Stomach smooth muscle (tissue), 2 donors: ENCODE measurements around the gene LANCL3.

Source experiments
- H3K27ac ChIP-seq: one replicate; pipeline ENCODE4 v1.7.0; 2013; ENCODE audit warnings: mild to moderate bottlenecking, low read length, inconsistent platforms
- H3K27me3 ChIP-seq, 2 donors: one replicate each; pipeline ENCODE4 v1.7.0; 2013; ENCODE audit warnings: low read length in 2 of 2; ENCODE audit not compliant: insufficient read depth in 2 of 2, control insufficient read depth in 1 of 2
- H3K36me3 ChIP-seq, 2 donors: one replicate each; pipeline ENCODE4 v1.7.0; 2013; ENCODE audit warnings: low read length in 2 of 2; ENCODE audit not compliant: control insufficient read depth in 2 of 2, insufficient read depth in 2 of 2
- H3K4me1 ChIP-seq: one replicate; pipeline ENCODE4 v1.7.0; 2013; ENCODE audit warnings: low read length; ENCODE audit not compliant: control insufficient read depth, insufficient read depth
- H3K4me3 ChIP-seq, 2 donors: one replicate each; pipeline ENCODE4 v1.7.0; 2013; ENCODE audit warnings: low read length in 2 of 2
- H3K9ac ChIP-seq, 2 donors: one replicate each; pipeline ENCODE4 v1.7.0; 2013; ENCODE audit warnings: low read length in 2 of 2, mild to moderate bottlenecking in 1 of 2
- H3K9me3 ChIP-seq, 2 donors: one replicate each; pipeline ENCODE4 v1.7.0; 2013; ENCODE audit warnings: low read length in 2 of 2; ENCODE audit not compliant: control insufficient read depth in 2 of 2
- donor health status: healthy.
- donor health status: Pancreatic carcinoma.

Gene LANCL3

DNA sequence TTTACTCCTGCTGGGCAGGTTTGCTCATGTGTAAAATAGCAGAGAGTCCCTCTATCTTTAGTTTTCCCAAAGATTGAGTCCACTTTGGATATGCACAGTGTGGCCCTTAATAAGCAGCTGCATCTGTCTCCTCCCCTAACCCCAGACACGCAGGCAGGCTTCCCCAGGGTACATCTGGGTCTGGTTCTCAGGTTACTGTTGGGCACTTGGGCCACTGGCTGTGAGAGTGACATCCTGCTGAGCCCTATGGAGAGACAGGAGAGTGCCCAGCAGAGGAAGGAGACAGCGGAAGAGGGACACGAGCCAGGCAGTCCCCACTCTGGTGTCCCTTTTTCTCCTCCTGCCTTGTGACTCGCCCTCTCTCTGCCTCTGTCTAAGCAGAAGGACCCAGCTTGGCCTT, 130.1 kb downstream of the LANCL3 start:
- H3K9me3 ChIP-seq = no peaks in the 10 kb centered on the region
- no peak overlapping the region for H3K9ac ChIP-seq
- H3K4me1 ChIP-seq = no peaks in the 10 kb centered on the region
- H3K4me3 ChIP-seq = no peak overlapping the region
- no peaks in the 10 kb centered on the region for H3K36me3 ChIP-seq
- peaks cover 0 to 7% of the 10 kb centered on the region in 2 donors for H3K27me3 ChIP-seq
- no peak overlapping the region for H3K27ac ChIP-seq

DNA sequence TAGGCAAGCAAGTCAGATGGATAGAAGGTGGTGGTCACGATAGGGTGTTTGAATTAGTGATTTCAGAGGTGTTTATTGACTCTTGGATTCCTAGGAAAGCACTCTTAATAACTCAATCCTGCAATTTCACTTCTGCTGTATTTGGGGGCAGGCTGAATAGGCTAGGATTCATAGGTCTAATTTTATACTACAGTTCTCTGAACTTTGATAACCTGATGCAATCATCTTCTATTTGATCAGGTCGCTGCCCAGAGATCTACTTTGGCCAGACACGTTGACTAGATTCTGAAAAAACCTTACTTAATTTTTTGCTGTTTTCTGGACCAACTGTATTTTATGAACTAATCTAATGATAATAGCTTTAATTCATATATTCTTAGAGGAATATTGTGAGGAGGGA, 140.5 kb downstream of the LANCL3 start:
- Histone ChIP-seq H3K9ac (no peak overlapping the region), H3K27ac (no peak overlapping the region), H3K4me3 (no peak overlapping the region), H3K27me3 (peaks cover 0 to 2% of the 10 kb centered on the region in 2 donors), H3K36me3 (no peaks in the 10 kb centered on the region), H3K9me3 (no peaks in the 10 kb centered on the region), H3K4me1 (no peaks in the 10 kb centered on the region)

DNA sequence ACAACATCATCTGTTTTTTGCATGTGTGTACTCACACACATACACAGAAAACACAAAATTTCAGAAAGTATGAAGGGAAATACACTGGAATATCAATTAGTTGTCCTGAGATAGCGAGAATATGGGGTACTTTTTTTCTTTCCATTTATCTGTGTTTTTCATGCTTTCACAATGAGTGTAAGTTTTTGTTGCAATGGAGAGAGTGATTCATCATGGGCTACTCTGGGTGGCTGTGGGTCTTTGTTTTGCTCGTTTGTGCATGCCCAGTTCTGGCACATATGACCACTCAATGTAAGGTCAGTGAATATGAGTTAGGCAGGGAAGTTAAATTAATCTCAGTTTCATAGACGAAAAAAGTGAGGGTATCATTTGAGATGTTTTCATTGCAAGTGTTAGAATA, 141.0 kb downstream of the LANCL3 start:
- H3K9me3 ChIP-seq = no peaks in the 10 kb centered on the region
- H3K27ac ChIP-seq = no peak overlapping the region
- H3K4me3 ChIP-seq = no peak overlapping the region
- no peaks in the 10 kb centered on the region for H3K36me3 ChIP-seq
- no peaks in the 10 kb centered on the region for H3K4me1 ChIP-seq
- no peak overlapping the region for H3K9ac ChIP-seq
- peaks cover 0 to 2% of the 10 kb centered on the region in 2 donors for H3K27me3 ChIP-seq

DNA sequence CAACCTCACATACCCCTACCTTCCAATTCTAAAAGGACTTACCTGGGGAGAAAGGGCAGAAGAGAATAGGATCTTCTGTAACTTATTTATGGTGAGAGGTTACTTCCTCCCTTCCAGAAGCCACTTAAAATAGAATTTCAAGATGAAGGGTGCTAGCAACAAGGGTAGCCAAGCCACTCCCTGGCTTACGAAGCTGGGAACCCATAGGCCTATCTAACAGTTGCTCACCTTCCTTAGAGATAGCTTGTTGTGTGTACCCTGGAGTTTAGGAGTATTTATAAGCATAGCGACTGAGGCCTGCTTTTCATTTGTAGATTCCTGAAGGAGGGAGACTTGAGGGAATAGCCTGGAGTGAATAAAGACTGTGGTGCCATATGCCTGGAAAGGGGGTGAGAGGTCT, 143.0 kb downstream of the LANCL3 start:
- no peaks in the 10 kb centered on the region for H3K36me3 ChIP-seq
- no peak overlapping the region for H3K4me3 ChIP-seq
- H3K4me1 ChIP-seq = no peaks in the 10 kb centered on the region
- peaks cover 0 to 2% of the 10 kb centered on the region in 2 donors for H3K27me3 ChIP-seq
- H3K27ac ChIP-seq = no peak overlapping the region
- no peak overlapping the region for H3K9ac ChIP-seq
- no peaks in the 10 kb centered on the region for H3K9me3 ChIP-seq

DNA sequence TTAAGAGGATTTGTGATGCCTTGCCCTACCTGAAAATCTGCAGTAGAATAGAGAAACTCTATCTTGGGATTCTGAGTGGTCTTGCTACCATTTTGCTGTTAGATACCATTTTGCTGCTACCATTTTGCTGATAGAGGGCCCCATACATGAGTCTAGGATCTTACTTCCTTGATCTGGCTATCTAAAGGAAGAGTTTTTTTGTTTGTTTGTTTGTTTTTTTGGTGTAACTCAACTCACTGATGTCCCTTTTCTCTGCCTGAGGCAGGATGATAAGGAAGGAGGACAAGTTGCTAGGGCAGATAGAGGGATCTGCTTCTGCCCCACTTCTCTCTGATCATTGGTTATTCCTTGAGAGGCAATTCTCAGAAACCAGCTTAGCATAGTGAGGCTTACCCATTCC, 145.1 kb downstream of the LANCL3 start:
- H3K4me3 ChIP-seq = no peak overlapping the region
- H3K27me3 ChIP-seq = no peaks in the 10 kb centered on the region
- no peak overlapping the region for H3K27ac ChIP-seq
- H3K36me3 ChIP-seq = no peaks in the 10 kb centered on the region
- no peaks in the 10 kb centered on the region for H3K4me1 ChIP-seq
- H3K9ac ChIP-seq = no peak overlapping the region
- no peaks in the 10 kb centered on the region for H3K9me3 ChIP-seq

DNA sequence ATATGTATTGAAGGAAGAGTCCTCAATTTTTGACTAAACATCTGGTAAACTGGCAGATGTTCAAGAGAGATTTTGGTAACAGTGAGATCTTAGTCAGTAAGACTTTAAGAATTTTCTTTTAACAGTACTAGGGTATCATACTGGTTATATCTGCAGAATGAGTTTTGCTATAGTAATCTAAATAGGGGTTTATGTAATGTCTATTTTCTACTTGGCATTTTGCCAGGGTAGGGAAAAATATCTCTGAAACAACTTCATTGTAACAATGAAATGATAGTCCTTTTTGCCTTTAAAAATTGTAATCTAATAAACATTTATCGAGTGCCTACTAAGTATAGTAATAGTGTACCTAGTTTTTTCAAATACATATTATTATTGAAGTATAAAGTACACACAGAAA, 146.2 kb downstream of the LANCL3 start:
- H3K36me3 ChIP-seq = no peaks in the 10 kb centered on the region
- H3K4me3 ChIP-seq = no peak overlapping the region
- H3K27me3 ChIP-seq = no peaks in the 10 kb centered on the region
- H3K27ac ChIP-seq = no peak overlapping the region
- H3K9me3 ChIP-seq = no peaks in the 10 kb centered on the region
- no peak overlapping the region for H3K9ac ChIP-seq
- no peaks in the 10 kb centered on the region for H3K4me1 ChIP-seq

GRCh38 chrX:37722595-37722994, 151.1 kb downstream of the LANCL3 start:
- H3K27me3 ChIP-seq = peaks cover 0 to 2% of the 10 kb centered on the region in 2 donors
- H3K9me3 ChIP-seq = no peaks in the 10 kb centered on the region
- no peak overlapping the region for H3K27ac ChIP-seq
- H3K9ac ChIP-seq = no peak overlapping the region
- H3K36me3 ChIP-seq = no peaks in the 10 kb centered on the region
- no peak overlapping the region for H3K4me3 ChIP-seq
- H3K4me1 ChIP-seq = no peaks in the 10 kb centered on the region

- H3K27ac ChIP-seq = no peak overlapping the region
- peaks cover 0 to 2% of the 10 kb centered on the region in 2 donors for H3K27me3 ChIP-seq
- H3K36me3 ChIP-seq = no peaks in the 10 kb centered on the region
Measured at GRCh38 chrX:37726346-37726745, 154.9 kb downstream of the LANCL3 start.

More at GRCh38 chrX:37726346-37726745, 154.9 kb downstream of the LANCL3 start:
- H3K4me1 ChIP-seq = no peaks in the 10 kb centered on the region
- H3K9me3 ChIP-seq = no peaks in the 10 kb centered on the region
- H3K4me3 ChIP-seq = no peak overlapping the region
- no peak overlapping the region for H3K9ac ChIP-seq
